Measurements from ENCODE around the gene DEFB125. TPM values are rescaled to one million over a fixed set of nuclear protein-coding genes. Genes with fewer than 3 reads are reported as not detected.
"Not testable (repeated sequence)": the region's sequence is repeated elsewhere in the genome, so short reads cannot be mapped to it uniquely, and the experiment has no call there.

DEFB125 gene
- not detected in 2 replicates for polyA plus RNA-seq (2014; cell fraction: cytosol; rRNA removed)
- not detected in 2 replicates for polyA plus RNA-seq (2014; cell fraction: nucleus; rRNA removed)

GRCh38 chr20:87401-87800 is at the start of gene DEFB125:
Gene DEFB125, plus strand, starts transcription at chr20:87672. Its CDS starts 38 bp downstream, at chr20:87710.
- no peak for DNase-seq (ENCODE audit: low spot score)

- no peak for DNase-seq (ENCODE audit: low spot score)
Measured at GRCh38 chr20:60035-60918, 27.2 kb upstream of the DEFB125 start.

GRCh38 chr20:61230-61629 is 26.2 kb upstream of the DEFB125 start:
- DNase-seq (ENCODE audit: low spot score), result no peak

- no peak for DNase-seq (ENCODE audit: low spot score)
Measured at GRCh38 chr20:61757-62156, 25.7 kb upstream of the DEFB125 start.

GRCh38 chr20:62487-62886 is 25.0 kb upstream of the DEFB125 start:
- no peak for DNase-seq (ENCODE audit: low spot score)

GRCh38 chr20:64026-64603 is 23.4 kb upstream of the DEFB125 start:
- no peak for DNase-seq (ENCODE audit: low spot score)

GRCh38 chr20:64766-65322 is 22.6 kb upstream of the DEFB125 start:
- no peak for DNase-seq (ENCODE audit: low spot score)

- no peak for DNase-seq (ENCODE audit: low spot score)
Measured at GRCh38 chr20:77231-77630, 10.2 kb upstream of the DEFB125 start.

GRCh38 chr20:78338-78737 is 9.1 kb upstream of the DEFB125 start:
- DNase-seq (ENCODE audit: low spot score), result no peak

GRCh38 chr20:79565-79964 is 7.9 kb upstream of the DEFB125 start:
- no peak for DNase-seq (ENCODE audit: low spot score)

- DNase-seq (ENCODE audit: low spot score), result no peak
Measured at GRCh38 chr20:90651-91050, 3.2 kb downstream of the DEFB125 start.

GRCh38 chr20:93641-94040 is 6.2 kb downstream of the DEFB125 start:
- DNase-seq (ENCODE audit: low spot score), result no peak

- no peak for DNase-seq (ENCODE audit: low spot score)
Measured at GRCh38 chr20:95215-95614, 7.7 kb downstream of the DEFB125 start.

GRCh38 chr20:97691-98090 is 10.2 kb downstream of the DEFB125 start:
- DNase-seq (ENCODE audit: low spot score), result not testable (repeated sequence)

- DNase-seq (ENCODE audit: low spot score), result no peak
Measured at GRCh38 chr20:101975-102374, 14.5 kb downstream of the DEFB125 start.

GRCh38 chr20:103456-103855 is 16.0 kb downstream of the DEFB125 start:
- DNase-seq (ENCODE audit: low spot score), result no peak

- no peak for DNase-seq (ENCODE audit: low spot score)
Measured at GRCh38 chr20:112396-112795, 24.9 kb downstream of the DEFB125 start.

GRCh38 chr20:117518-117917 is 30.0 kb downstream of the DEFB125 start:
- DNase-seq (ENCODE audit: low spot score), result no peak

- DNase-seq (ENCODE audit: low spot score), result peak; percentile 17
Measured at GRCh38 chr20:129786-130323, 42.4 kb downstream of the DEFB125 start.

- peak; percentile 47 for DNase-seq (ENCODE audit: low spot score)
Measured at GRCh38 chr20:137668-138490, 50.4 kb downstream of the DEFB125 start.

- DNase-seq (ENCODE audit: low spot score), result no peak
Measured at GRCh38 chr20:142290-142689, 54.8 kb downstream of the DEFB125 start, which contains the start of gene DEFB126. Gene DEFB126, plus strand, starts transcription at chr20:142590. Its CDS starts 39 bp downstream, at chr20:142629.

Data from SK-N-DZ (cell line).